NK-92 (cell line): ENCODE results near the gene PHLPP1.

ENCODE experiments used
- DNase-seq: peaks from one replicate; lab custom pipeline; 2025; ENCODE audit not compliant: unreplicated experiment; lab: John Stamatoyannopoulos, UW

The PHLPP1 gene

DNA sequence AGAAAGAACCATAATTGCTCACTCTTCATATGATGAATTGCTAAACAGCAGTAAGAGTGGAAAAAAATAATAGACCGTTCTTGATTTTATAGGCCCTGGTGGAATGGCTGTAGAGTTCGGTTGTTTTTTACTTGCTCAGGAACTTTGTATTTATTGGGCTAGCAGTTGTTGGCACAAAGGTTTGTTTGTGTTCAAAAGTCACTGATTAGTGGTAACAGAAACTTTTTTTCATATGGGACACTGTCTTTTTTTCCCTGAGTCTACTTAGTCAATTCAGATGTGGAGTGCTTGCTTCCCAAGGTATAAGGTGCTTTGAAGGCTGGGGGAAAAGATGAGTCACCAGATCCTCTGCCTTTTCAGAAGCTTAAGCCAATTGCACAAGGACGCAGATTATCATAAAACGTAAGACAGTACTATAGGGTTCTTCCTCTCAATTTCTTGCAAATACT is 25.8 kb downstream of the PHLPP1 start:
- no peak for DNase-seq

DNA sequence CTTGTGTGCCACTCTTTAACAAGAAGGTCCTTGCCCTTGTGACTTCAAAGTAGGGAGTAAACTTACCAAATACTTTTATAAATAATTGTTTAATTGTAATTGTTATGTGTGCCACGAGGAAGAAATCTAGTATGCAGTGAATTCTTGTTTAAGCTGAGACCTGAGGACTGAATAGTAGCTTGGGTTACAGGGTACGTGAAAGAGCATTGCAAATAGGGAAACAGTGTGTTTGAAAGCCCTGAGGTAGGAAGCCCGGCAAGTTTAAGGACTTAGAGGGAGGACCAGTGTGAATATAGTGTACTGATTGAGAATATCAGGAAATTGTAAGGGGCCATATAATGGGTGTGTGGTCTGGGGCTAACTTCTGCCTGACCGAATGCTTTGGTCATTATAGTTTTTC is 26.2 kb downstream of the PHLPP1 start:
- no peak for DNase-seq

DNA sequence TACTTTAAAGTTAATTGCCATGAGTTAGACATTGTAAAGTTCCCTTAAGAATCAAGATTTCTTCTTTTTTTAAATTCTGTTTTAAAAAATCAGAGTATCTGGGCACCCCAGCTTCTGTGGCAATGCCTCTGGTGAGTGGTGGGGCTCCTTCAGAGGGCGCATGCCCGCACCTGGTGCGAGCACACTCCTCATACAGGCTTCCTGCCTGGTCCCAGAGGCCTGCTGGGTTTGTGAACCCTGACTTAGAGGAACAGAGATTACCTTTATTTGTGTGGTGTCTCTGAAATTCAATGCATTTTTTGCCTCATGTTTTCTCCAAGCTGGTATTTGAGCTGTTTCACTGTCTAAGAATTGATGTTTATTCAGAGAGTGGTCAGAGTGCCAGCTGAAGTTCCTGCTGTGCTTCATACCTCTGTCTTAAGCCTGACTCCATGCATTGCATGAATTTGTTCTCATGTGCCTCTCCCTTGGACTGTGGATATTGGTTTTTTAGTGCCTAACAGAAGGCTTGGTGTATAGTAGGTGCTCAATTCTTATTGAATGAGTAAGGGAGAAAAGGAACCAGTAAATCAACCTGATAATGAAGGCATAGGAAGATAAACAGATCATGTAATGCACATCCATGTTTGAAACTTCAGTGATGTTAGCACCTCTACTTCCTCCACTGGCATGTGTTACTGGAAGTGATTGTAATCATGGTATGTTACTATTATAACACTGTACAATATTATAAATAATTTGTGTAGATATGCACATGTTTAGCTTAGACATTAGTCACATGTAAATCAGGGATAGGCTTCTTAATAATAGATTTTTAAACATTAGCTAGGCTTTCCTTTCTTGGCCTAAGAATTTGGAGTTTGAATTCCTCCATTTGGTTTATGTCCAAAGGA is 29.0 kb downstream of the PHLPP1 start:
- no peak for DNase-seq

DNA sequence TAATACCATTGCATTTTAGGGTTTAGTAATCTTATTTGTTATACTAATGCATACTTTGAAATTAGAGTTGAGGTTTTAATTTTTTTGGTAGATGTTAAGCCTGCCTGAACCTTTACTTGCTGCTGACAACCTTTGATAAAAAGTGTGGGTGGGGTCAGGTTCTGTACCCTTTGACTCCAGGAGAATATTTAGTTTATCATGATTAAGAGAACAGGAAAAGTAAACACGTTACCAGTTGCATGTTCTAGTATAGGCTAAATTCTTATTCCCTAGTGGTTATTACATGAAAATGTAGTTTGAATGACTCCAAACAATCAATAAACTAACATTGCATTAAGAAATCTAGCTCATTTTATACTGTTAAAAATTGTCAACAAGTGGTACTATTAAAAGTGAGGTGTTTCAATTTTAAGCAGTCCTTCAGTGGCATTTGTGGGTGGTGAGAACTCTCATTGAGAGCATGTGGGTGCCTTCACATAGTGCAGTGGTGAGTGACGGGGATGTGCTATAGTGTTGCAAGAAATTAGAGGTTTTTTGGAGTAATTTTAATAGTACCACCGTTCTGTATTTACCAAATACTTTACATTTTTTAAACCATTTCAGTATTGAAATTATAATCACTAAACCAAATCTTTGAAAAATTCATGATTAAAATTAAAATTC is 29.9 kb downstream of the PHLPP1 start:
- DNase-seq: no peak

DNA sequence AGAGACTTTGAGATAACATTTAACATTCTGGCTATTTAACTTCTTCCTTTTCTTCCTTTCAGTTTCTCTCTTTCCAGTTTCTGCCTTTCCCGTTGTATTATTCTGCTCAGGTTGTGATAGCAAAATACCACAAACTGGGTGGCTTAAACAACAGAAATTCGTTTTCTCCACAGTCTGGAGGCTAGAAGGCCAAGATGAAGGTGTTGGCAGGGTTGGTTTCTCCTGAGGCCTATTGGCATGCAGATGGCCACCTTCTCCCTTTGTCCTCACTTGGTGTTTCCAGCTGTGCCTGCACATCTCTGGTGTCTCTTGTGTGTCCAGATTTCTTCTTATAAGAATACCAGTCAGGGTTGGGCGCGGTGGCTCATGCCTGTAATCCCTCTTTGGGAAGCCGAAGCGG is 34.0 kb downstream of the PHLPP1 start:
- no peak for DNase-seq

DNA sequence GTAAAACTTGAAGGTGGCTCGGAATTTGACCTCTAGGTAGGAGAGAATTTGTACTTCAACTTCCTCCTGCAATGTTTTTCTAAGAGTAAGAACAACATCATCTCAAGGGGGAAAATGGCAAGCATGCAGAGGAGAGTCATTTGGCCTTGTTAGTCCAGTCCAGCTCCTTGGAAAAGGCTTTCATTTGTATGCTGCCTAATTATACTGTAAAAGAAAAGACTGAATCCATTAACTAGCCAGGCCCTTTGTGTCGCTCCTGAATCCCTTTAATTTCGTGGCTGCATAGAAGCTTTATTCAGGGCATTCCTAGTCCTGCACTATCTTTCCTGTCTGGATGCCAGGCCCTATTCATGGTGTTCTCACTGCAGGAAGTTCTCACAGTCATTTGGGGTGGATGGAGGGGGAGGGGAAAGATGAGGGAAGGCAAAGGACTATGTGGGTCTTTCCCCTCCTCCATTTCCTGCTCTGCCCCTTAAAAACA is 36.0 kb downstream of the PHLPP1 start:
- no peak for DNase-seq

DNA sequence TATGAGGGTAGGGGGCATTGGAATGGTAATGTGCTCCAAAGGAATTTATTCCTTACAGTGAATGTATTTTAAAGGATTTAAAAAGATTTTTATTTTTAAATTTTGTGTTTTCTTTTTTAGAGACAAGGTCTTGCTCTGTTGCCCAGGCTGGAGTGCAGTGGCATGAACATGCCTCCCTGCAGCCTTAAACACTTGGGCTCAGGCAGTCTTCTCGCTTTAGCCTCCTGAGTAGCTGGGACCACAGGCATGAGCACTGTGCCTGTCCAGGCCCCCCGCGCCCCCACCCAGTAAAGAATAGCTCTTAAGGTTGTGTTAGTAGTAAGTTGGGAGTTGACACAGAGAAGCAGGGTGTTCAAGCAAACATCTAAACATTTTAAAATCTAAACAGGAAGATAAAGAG is 36.6 kb downstream of the PHLPP1 start:
- DNase-seq: no peak

DNA sequence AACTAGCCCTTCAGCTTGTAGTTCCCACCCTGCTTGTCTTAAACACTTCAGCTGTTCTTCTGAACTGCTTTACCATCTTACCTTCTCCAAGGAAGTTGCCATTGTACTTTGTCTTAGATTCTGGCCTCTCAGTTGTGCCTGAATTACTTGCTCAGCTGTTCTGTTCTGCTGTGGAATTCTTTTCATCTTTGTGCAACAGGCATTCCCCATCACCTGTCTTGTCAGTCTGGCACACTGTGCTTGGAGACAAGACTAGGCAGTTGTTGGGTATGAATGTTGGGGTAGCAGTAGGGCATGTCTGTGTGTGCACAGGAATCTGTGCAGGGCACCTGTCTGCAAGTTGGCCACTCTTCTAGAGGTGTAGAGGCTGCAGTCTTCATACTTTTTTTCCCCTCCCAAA is 38.7 kb downstream of the PHLPP1 start:
- no peak for DNase-seq

DNA sequence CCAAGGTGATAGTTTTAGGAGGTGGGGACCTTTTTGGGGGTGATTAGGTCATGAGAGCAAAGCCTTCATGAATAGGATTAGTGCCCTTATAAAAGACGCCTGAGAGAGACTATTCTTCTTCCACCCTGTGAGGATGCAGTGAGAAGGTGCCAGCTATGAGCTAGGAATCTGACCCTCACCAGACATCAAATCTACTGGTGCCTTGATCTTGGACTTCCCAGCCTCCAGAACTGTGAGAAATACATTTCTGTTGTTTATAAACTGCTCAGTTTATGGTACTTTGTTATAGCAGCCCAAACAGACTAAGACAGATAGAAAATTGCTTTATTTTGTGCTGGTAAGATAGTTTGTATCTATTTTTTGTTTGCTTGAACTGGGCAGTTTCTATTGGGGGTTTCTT is 40.1 kb downstream of the PHLPP1 start:
- no peak for DNase-seq

DNA sequence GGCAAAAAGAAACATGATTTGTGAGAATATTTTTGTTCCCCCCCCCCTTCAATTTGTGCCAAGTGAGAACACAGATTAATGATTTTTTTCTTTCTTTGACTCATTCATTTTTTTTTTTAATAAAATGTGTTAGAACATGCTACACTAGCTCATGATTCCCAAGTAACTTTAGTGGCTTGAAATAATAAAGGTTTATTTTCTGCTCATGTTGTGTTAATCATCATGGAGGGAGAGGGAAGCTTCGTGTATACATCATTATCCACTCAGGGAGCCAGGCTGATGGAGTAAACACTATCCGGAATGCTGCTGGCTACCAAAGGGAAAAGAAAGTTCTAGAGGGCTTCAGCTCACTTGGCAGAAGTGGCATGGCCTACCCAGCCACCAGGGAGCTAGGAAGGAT is 40.6 kb downstream of the PHLPP1 start:
- no peak for DNase-seq

DNA sequence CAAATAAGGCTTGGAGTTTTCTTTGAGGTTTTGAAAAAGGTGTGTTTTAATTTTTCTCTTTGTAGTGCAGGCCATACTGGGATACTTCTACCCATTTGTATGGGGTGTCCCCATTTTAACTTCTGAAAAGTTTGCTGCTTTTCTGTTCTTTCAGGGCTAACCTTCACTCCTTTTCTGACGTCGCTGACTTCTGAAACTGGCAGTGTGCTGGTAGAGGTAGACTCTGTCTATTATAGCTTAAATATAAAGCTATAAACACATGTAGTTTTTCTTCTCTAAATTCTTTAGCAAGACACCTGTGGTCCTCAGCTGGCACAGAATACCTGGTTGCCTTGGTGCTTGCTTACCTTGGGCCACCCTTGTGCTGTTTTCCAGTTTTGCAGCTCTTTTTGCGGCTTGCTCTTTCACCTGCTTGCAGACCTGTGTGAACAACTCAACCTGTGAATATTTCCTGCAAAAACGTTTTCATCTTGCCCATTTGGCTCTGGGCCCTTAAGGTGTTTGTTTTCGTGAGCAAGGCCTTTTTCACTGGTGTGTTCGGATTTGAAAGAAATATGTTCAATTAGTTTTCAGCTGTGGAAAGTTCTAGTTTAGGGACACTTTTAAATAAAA is 42.2 kb downstream of the PHLPP1 start:
- DNase-seq: no peak

DNA sequence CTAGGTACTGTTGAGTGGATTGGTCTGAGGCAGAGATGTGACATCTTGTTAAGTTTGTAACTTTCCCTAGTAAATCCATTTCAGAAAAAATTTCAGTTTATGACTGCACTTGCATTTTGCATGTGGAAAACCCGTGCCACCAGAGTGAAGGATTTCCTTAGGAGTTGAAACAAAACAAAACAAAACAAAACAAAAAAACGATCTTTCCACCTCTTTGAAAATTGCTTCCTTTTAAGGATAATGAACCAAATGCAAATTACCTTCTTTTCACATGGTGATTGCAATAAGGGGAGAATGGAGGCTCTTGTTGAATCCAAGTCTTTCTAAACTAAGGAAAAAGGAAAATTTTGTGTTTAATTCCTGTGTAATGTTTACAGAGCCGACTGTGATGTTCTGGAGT is 43.2 kb downstream of the PHLPP1 start:
- DNase-seq: no peak

DNA sequence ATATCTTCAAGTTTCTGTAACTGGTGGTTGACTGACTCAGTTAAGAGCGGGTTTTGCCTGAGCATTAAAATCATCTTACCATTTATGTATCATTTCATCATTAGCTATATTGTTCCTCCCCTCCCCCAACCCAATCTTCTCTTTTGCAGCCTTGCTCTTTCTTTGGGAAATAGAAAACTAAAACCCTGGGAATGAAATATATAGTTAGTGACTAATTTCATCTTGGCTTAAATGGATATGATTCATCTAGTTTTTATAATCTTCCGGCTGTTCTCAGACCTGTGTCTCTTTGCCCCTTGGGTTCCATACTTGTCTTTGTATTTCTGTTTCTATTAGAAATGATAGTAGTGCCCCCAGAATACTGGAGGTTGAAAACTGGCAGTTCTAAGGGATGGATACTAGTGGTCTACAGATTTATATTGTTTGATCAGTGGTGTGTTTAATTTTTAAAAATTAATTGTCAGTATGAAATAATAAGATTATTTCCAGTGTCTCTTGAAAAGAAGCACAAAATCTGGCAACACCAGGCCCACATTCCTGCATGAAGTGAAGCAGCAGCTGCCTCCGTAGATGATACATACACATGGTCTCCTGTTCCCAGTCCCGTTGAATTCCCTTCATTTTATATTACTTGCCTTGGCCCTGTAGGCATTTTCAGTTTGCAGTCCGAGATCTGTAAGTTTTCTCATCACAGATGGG is 44.5 kb downstream of the PHLPP1 start:
- DNase-seq: no peak

DNA sequence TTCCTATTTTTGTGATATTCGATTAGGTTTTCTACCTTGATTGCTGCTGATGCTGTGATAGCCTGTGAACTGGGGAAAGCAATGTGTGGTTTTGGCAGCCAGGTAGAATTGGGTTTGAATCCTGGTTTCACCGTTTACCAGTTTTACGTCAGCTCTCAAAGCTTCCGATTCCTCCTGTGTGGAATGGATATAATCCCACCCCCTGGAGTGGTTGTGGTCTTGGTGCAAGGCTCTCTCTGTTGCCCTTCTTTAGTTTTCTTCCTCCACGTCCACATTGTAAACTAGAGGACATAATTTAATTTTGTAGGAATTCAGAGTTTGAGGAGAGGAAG is 45.0 kb downstream of the PHLPP1 start:
- no peak for DNase-seq

DNA sequence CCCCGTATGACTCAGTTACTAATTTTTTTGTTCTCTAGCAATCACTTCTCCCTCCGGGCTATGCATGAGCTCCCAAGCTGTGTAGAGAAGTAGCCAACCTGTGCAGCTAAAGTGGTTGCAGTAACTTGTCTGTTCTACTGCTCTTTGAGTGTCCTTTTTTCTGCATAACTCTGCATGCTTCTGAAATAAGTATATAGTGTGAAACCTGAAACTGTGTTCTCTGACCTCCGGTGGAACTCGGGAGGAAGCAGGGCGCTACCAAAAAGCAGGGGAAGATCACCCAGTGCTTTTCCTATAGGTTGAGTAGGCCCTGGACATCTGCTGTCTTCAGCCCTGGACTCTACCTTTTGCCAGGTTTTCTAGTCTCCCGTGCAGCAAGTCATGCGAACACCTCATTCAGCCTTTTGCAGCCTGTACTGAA is 47.8 kb downstream of the PHLPP1 start:
- DNase-seq: no peak

DNA sequence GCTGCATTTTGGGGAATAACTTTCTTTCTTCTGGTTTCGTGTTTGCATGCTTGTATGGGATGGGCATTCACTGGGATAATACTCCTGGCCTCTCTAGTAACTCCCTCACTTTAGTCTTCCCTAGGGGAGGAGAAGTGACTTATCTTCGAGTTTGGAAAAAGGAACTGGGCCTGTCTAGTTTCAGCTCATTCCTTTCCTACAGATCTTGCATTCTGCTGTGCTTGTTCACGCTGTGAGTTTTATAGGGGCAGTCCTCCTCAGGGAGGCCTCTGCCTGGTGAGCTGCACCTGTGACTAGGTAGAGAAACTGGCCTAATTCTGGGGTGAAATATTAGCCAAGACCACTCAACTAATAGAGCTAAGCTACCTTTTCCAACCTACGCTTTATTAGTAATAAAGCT is 50.9 kb downstream of the PHLPP1 start:
- DNase-seq: no peak

DNA sequence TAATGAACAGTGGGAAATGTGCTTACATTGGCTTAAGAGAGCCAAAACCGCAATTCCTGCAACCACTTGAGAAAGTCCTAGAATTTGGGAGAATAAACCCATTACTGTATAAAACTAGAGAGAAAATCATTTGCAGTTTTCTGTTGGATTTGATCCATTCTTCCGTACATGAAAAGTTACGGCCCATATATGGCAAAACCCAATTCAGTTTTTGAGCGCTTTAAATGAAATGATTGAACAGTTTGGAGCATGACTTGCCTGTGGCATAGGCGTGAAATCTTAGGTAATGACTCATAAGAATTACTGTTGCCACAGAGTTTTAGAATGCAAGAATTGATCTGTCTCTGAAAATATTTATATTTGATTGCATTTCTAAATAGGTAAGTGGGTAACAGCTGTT is 52.0 kb downstream of the PHLPP1 start:
- no peak for DNase-seq

DNA sequence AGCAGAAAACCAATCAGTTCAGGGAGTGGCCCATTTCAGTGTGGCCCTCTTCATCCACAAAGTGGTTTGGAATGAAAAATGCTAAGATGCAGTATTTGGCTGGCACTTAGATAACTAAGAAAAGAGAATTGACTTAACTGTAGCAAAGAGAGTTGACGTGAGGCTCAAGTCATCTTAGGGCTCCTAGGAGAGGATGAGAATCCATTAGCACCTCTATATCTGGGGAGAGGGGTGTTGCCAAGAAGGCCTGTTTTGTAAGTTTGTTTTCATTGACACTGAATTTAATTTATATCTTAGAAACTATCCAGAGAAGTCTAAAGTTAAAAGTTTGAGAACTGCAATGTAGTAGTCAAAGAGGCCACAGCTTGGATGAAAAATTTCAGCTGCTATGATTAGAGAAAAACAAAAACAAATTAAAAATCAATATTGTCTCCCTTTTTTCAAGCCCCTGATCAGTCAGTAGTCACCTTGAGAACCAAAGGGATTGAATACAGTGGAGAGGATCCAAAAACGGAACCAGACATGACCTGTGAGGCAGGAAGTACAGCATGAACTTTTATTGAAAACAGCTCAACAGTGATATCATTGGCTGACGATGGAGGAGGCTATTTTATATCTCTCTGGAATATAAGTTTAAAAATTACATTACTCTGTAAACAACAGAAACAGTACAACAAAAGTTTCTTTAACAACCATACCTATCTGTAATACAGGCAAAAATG is 52.7 kb downstream of the PHLPP1 start:
- no peak for DNase-seq

DNA sequence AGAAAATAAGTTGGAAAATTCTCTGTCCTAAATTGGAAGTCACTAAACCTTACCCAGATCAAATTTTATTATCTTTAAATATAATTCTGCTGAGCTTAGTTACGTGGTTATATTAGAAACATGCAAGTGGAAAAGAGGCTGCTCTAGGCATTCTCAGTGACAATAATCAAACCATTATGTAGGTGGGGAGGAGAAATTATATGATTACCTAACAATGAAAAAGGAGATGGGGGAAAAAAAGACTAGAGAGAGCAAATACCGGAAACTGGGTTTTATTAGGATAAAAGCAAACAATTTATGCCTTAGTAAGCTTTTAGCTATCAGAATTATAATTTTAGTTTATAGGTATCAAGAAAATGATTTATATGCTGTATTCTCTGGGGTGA is 53.2 kb downstream of the PHLPP1 start:
- no peak for DNase-seq

DNA sequence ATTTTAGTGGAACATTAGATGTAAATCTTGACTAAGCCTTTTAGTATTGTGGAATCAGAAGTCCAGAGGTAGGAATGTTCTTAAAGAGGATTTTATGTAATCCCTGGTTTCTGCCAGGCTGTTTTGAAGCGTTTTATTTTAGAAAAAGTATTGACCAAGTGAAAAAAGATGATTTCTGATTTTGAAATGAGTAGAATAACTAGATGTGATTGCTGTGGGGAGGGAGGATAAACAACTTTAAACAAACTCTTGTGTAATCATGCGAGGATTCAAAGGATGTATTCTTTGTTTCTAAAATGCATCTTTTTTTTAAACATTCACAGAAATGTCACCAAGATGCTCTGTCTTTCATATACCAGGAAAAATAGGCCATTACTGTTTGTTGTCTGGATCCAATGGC is 53.9 kb downstream of the PHLPP1 start:
- DNase-seq: no peak
